Keratinocyte (primary cell): ENCODE data around the gene MED27. TPM values are rescaled to one million over a fixed set of nuclear protein-coding genes. Genes with fewer than 3 reads are reported as not detected.

Experiments used
- DNase-seq: peaks from one replicate; pipeline ENCODE4 v3.0.0-alpha.2; 2011; ENCODE audit warnings: low read depth, missing footprints, low spot score
- FAIRE-seq: peaks from 2 replicates; lab custom pipeline; 2011; peaks lifted over from hg19 to GRCh38; lab: Jason Lieb, UNC
- H2AFZ ChIP-seq: 2 replicates; pipeline ENCODE4 v1.6.0; 2012; ENCODE audit warnings: low read length, control low read depth, inconsistent platforms; ENCODE audit not compliant: control insufficient read depth
- H3K27ac ChIP-seq: 2 replicates; pipeline ENCODE4 v1.5.1; 2011; ENCODE audit warnings: low read length; ENCODE audit not compliant: control insufficient read depth, insufficient read depth
- H3K27me3 ChIP-seq: 3 replicates; pipeline ENCODE4 v1.6.0; 2011; ENCODE audit warnings: low read length; ENCODE audit not compliant: control insufficient read depth, insufficient read depth; ENCODE audit errors: extremely low read depth
- H3K36me3 ChIP-seq, 2 experiments: 2 replicates in 1 of 2; 3 replicates in 1 of 2; pipeline ENCODE4 v1.5.1; 2011; ENCODE audit warnings: low read length in 2 of 2, mild to moderate bottlenecking in 1 of 2; ENCODE audit not compliant: control insufficient read depth in 2 of 2, insufficient read depth in 2 of 2; ENCODE audit errors: extremely low read depth in 1 of 2
- H3K4me1 ChIP-seq: 3 replicates; pipeline ENCODE4 v1.5.1; 2011; ENCODE audit warnings: low read length; ENCODE audit not compliant: control insufficient read depth, insufficient read depth; ENCODE audit errors: extremely low read depth
- H3K4me2 ChIP-seq: 3 replicates; pipeline ENCODE4 v1.6.0; 2011; ENCODE audit warnings: low read depth, low read length; ENCODE audit not compliant: control insufficient read depth, insufficient read depth; ENCODE audit errors: extremely low read depth
- H3K4me3 ChIP-seq, 3 experiments: fragments of 200-600 bp in 1 of 3; sonication (generic) in 1 of 3; 2 replicates in 2 of 3; 3 replicates in 1 of 3; pipeline ENCODE4 v1.5.1; 2011 to 2016; ENCODE audit warnings: low read length in 3 of 3, mild to moderate bottlenecking in 3 of 3, control low read depth in 2 of 3, inconsistent platforms in 1 of 3, low read depth in 1 of 3, mixed read lengths in 1 of 3, mixed run types in 1 of 3, moderate library complexity in 1 of 3; ENCODE audit not compliant: control insufficient read depth in 2 of 3, insufficient read depth in 2 of 3; ENCODE audit errors: extremely low read depth in 1 of 3
- H3K79me2 ChIP-seq: 2 replicates; pipeline ENCODE4 v1.6.0; 2012; ENCODE audit warnings: low read length; ENCODE audit not compliant: control insufficient read depth, insufficient read depth
- H3K9ac ChIP-seq: 3 replicates; pipeline ENCODE4 v1.6.0; 2011; ENCODE audit warnings: low read length; ENCODE audit not compliant: control insufficient read depth, insufficient read depth; ENCODE audit errors: extremely low read depth
- H3K9me1 ChIP-seq: 3 replicates; pipeline ENCODE4 v1.6.0; 2011; ENCODE audit warnings: low read length; ENCODE audit not compliant: control insufficient read depth, insufficient read depth; ENCODE audit errors: extremely low read depth
- H3K9me3 ChIP-seq: 2 replicates; pipeline ENCODE4 v1.5.1; 2012; ENCODE audit warnings: low read depth, low read length; ENCODE audit not compliant: control insufficient read depth
- H4K20me1 ChIP-seq: 3 replicates; pipeline ENCODE4 v1.6.0; 2011; ENCODE audit warnings: low read length; ENCODE audit not compliant: control insufficient read depth, insufficient read depth; ENCODE audit errors: extremely low read depth
- EZH2 ChIP-seq: IDR thresholded peaks from one replicate; pipeline ENCODE4 v1.6.1; 2012; ENCODE audit warnings: inconsistent platforms, mild to moderate bottlenecking, low read length, moderate library complexity
- dilution Hi-C: fragments of 300-500 bp; cut with MboI; formaldehyde crosslinking; loops from one replicate; pipeline ENCODE4 v1.7.0; 2020; ENCODE audit warnings: low sequenced_read_pairs; ENCODE audit not compliant: extremely low pct_ligation_motif_present
- polyA plus RNA-seq, 5 experiments: library from polyadenylated mRNA; depleted of rRNA in 3 of 5; stranded (reverse) in 3 of 5; stranded (forward) in 1 of 5; unstranded in 1 of 5; fragments of >200 nt; gene quantifications; 1 replicate in 1 of 5; 2 replicates in 3 of 5; 3 replicates in 1 of 5; pipeline versions ENCODE4 v1.2.1 to v1.2.3, GENCODE V29; 2011 to 2012; ENCODE audit warnings: missing spikeins in 2 of 5, low read depth in 1 of 5, low replicate concordance in 1 of 5
- TF ChIP-seq, protein P1 (sequence below), 3 experiments: IDR thresholded peaks in 1 of 3; conservative IDR thresholded peaks in 1 of 3; optimal IDR thresholded peaks in 1 of 3; 2 replicates in 2 of 3; 3 replicates in 1 of 3; pipeline versions ENCODE3 to v1.5.1; 2011; ENCODE audit warnings: low read length in 3 of 3, mild to moderate bottlenecking in 3 of 3, moderate library complexity in 2 of 3, control low read depth in 1 of 3, inconsistent platforms in 1 of 3; ENCODE audit not compliant: insufficient read depth in 2 of 3; ENCODE audit errors: extremely low read depth in 1 of 3

The MED27 gene
- polyA plus RNA-seq, 1 donor (not counting 4 experiments of a cell fraction or from before 2014, with no cell fraction given) = 39.0 TPM

- Histone ChIP-seq H3K27ac (no peak overlapping the region), H3K79me2 (no peaks in the 10 kb centered on the region), H4K20me1 (no peaks in the 10 kb centered on the region), H3K9me1 (no peaks in the 10 kb centered on the region), H3K9me3 (no peaks in the 10 kb centered on the region), H3K36me3 (peaks cover 2 to 4% of the 10 kb centered on the region in 2 experiments), H3K9ac (no peak overlapping the region), H3K27me3 (no peaks in the 10 kb centered on the region), H3K4me3 (no peak overlapping the region), H3K4me2 (no peak overlapping the region), H2AFZ (no peak overlapping the region), H3K4me1 (no peaks in the 10 kb centered on the region)
- TF ChIP-seq, protein P1, sequence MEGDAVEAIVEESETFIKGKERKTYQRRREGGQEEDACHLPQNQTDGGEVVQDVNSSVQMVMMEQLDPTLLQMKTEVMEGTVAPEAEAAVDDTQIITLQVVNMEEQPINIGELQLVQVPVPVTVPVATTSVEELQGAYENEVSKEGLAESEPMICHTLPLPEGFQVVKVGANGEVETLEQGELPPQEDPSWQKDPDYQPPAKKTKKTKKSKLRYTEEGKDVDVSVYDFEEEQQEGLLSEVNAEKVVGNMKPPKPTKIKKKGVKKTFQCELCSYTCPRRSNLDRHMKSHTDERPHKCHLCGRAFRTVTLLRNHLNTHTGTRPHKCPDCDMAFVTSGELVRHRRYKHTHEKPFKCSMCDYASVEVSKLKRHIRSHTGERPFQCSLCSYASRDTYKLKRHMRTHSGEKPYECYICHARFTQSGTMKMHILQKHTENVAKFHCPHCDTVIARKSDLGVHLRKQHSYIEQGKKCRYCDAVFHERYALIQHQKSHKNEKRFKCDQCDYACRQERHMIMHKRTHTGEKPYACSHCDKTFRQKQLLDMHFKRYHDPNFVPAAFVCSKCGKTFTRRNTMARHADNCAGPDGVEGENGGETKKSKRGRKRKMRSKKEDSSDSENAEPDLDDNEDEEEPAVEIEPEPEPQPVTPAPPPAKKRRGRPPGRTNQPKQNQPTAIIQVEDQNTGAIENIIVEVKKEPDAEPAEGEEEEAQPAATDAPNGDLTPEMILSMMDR (optimal IDR thresholded peaks at IDR 0.05 in 1 of 3, IDR thresholded peaks at IDR 0.05 in 1 of 3, conservative IDR thresholded peaks at IDR 0.05 in 1 of 3; ENCODE audit: extremely low read depth in 1 of 3, insufficient read depth in 2 of 3, low read length in 3 of 3) = no peak
- TF ChIP-seq EZH2 = no peak
- dilution Hi-C loops = no loop called here
- FAIRE-seq (no peak), DNase-seq (no peak)
Observed at GRCh38 chr9:131886826-131887225, 192.8 kb downstream of the MED27 start.

DNA sequence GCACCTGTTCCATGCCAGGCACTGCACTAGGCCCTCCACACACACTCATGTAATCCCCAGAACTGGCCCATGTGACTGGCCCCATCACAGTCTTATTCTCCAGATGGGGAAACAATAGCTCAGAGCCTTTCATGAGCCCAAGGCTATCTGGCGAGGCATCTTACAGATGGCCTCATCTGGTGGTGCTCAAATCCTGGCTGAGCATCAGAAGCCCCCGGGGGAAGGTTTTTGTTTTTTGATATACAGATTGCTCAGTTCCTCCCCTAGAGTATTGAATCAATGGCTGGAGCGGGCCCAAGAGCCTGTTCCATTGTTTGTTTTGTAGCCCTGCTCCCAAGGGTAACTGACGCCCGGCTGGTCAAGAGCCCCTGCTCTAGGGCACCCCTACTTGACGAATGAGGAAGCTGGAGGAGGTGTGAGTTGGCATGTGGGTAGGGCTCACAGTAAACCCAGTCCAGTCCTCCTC, 194.5 kb downstream of the MED27 start:
- no peak for FAIRE-seq
- Histone ChIP-seq H3K4me2 (no peak overlapping the region), H4K20me1 (no peaks in the 10 kb centered on the region), H3K36me3 (peaks cover 0 to 2% of the 10 kb centered on the region in 2 experiments), H3K4me3 (no peak overlapping the region), H3K9me1 (no peaks in the 10 kb centered on the region), H3K79me2 (no peaks in the 10 kb centered on the region), H3K27me3 (no peaks in the 10 kb centered on the region), H2AFZ (no peak overlapping the region), H3K27ac (no peak overlapping the region), H3K4me1 (no peaks in the 10 kb centered on the region), H3K9ac (no peak overlapping the region), H3K9me3 (no peaks in the 10 kb centered on the region)
- TF ChIP-seq EZH2 = no peak
- TF ChIP-seq, protein P1 (optimal IDR thresholded peaks at IDR 0.05 in 1 of 3, IDR thresholded peaks at IDR 0.05 in 1 of 3, conservative IDR thresholded peaks at IDR 0.05 in 1 of 3; ENCODE audit: extremely low read depth in 1 of 3, insufficient read depth in 2 of 3, low read length in 3 of 3) = no peak
- no peak for DNase-seq
- dilution Hi-C loops = no loop called here
